Ureter (tissue), 1 donor: ENCODE results near the gene TXLNA. TPM values are rescaled to one million over a fixed set of nuclear protein-coding genes. Genes with fewer than 3 reads are reported as not detected.

ENCODE experiments used
- DNase-seq: peaks from one replicate; pipeline ENCODE4 v3.0.0-alpha.2; 2020; ENCODE audit warnings: low spot score
- total RNA-seq: library from RNA; stranded (reverse); gene quantifications from one replicate; pipeline ENCODE4 v1.2.4, GENCODE V29; 2023
- donor health status: DM: yes; HTN: yes; CAD: no.

Gene TXLNA
- total RNA-seq, 1 donor from 2014 or later, result 59.6 TPM

DNA sequence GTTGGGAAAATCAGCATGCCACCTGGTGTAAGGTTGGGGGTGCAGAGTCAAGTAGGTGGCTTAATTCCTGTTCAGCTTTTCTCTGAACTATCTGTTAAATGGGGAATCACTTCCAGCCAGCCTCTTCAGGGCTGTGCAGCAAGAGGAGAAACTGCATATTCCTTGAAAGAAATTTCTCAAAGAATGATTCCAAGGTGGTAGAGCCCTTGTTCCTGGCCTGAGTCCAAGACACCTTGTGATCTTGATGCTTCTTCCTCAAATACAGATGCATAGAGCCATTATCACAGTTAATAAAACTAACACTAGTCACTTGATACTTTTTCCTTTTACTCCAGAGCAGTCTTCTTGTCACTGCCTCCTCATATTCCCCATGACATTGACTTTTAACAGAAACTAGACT lies 5.2 kb downstream of the TXLNA start:
- DNase-seq, result no peak

GRCh38 chr1:32186077-32186476 lies 6.6 kb downstream of the TXLNA start:
- no peak for DNase-seq

DNA sequence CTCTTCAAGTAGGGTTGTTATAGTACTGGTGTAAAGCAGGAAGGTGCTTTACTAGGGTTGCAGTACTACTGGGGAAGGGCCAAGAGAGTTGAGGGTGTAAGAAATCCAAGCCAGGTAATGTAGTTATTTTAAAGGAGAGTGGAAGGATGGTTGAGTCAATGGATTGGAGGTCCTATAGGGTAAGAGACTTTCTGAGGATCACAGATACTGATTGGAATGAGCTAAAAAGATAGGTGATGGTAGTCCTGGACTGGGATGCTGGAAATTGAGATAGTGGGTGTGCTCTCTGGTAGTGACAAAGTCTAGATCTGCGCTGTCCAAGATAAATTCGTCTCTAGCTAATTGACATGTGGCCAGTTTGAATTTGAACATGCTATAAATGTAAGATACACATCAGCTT lies 7.0 kb downstream of the TXLNA start:
- no peak for DNase-seq

DNA sequence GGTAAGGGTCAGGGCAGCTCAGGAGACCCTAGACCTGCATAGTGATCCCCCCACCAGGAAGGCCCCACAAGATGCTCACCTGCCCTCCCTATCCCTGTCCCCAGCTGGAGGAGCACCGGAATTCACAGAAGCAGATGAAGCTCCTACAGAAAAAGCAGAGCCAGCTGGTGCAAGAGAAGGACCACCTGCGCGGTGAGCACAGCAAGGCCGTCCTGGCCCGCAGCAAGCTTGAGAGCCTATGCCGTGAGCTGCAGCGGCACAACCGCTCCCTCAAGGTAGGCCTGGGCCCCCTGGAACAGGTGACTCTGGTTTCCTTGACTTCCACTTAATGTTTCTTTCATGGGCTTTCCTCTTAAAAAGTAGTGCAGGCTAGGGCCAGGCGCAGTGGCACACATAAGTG lies 8.4 kb downstream of the TXLNA start:
- no peak for DNase-seq

DNA sequence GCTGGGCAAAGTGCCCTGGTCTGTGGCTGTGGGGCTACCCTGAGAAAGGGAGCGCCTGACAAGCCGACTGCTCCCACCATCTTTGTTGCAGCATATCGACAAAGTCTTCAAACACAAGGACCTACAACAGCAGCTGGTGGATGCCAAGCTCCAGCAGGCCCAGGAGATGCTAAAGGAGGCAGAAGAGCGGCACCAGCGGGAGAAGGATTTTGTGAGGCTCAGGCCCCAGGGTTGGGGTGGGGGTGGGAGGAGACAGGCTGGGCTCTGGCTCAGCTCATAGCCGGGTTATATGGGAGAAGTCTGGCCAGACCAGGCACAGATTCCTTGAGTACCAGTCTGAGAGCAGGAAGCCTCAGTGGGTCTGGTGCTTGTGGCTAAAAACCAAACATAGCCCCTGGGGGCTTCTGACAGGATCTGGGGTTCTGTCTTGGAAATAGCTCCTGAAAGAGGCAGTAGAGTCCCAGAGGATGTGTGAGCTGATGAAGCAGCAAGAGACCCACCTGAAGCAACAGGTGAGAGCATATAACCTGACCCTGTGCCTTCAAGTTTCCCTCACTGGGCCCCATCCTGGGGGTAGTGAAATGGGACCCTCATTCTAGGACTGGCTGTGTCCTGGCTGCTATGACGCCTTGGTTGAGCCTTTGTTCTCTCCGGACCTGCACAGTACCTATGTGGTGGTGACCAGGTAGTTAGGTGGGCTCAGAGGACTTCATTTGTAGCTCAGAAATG lies 12.9 kb downstream of the TXLNA start:
- no peak for DNase-seq

- DNase-seq, result no peak
Measured at GRCh38 chr1:32194984-32195383, 15.5 kb downstream of the TXLNA start.

- DNase-seq, result no peak
Measured at GRCh38 chr1:32195531-32195930, 16.1 kb downstream of the TXLNA start.

GRCh38 chr1:32195972-32196823 lies 16.7 kb downstream of the TXLNA start:
- DNase-seq, result no peak

DNA sequence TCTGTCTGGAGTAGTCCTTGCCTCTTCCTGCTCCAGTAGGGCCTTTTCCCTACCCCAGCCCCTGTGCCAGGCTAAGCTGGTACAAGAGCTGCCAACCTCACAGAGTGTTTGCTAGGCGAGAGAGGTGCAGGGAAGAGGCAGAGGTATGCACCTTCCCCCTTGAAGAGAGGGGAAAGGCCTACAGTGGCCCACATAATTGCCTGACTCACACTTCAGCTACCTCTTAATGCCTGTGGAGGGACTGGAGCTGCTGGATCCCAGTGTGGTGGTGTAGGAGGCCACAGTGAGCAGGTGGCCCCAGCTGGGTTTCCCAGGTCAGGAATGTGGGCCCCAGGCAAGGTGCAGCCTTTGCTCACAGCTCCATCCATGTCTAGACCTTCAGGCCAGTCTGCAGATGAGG lies 17.6 kb downstream of the TXLNA start:
- DNase-seq, result no peak

DNA sequence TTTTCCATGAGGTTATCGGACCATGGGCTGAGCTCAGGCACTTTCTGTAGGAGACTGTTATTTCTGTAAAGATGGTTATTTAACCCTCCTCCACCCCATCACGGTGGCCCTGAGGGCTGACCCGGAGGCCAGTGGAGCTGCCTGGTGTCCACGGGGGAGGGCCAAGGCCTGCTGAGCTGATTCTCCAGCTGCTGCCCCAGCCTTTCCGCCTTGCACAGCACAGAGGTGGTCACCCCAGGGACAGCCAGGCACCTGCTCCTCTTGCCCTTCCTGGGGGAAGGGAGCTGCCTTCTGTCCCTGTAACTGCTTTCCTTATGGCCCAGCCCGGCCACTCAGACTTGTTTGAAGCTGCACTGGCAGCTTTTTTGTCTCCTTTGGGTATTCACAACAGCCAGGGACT lies 18.4 kb downstream of the TXLNA start:
- DNase-seq, result no peak

DNA sequence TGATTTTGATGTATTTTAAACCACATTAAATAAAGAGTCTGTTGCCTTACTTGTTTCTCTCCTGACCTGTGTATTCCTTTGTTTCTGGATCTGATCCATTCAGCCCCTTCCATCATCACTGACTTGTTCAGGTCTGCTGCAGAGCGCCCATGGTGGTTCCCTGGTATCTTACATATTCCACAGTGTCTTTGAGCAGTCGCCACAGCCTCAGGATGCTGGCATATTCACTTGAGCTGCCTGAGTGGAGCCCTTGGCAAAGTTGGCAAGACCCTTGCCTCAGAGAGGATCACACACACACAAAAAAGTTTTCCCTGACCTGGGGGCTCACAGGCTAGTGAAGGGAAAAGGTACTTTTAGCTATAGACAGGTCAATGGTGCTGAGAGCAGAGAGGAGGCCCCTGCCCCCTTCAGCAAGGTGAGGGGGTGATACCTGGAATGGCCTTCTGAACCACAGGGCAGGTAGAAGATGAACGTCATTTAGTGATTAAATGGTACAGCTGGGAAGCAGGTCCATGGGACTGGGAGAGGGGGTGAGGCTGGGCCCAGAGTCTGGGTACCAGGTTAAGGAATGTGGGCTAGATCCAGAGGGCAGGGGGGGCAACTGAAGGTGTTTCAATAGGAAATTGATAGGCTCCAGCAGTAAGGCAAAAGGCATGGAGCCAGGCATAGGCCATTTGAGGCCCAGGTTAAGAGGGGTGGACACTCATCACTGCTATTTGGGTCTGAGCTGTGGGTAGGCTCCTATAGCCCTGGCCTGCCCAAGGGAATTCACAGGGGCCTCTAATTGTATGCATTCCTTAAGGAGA lies 19.0 kb downstream of the TXLNA start:
- no peak for DNase-seq

GRCh38 chr1:32199043-32199716 lies 19.7 kb downstream of the TXLNA start:
- DNase-seq, result no peak

DNA sequence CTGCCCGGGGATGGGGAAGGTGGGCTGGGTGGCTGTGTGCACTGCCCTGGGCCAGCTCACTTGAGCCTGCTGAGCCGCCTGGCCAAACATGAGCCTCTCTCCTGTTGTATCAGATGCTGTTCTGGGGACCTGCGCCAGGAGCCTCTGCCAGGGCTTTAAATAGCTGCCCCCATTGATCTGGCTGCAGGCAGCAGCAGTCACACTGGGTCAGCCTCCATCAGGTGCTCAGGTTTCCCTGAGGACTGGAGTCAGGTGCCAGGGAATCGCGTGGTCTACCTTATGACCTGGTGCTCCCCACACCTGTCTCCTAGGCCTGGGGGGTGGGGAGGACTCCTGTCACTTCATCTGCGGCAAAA lies 20.2 kb downstream of the TXLNA start:
- no peak for DNase-seq

DNA sequence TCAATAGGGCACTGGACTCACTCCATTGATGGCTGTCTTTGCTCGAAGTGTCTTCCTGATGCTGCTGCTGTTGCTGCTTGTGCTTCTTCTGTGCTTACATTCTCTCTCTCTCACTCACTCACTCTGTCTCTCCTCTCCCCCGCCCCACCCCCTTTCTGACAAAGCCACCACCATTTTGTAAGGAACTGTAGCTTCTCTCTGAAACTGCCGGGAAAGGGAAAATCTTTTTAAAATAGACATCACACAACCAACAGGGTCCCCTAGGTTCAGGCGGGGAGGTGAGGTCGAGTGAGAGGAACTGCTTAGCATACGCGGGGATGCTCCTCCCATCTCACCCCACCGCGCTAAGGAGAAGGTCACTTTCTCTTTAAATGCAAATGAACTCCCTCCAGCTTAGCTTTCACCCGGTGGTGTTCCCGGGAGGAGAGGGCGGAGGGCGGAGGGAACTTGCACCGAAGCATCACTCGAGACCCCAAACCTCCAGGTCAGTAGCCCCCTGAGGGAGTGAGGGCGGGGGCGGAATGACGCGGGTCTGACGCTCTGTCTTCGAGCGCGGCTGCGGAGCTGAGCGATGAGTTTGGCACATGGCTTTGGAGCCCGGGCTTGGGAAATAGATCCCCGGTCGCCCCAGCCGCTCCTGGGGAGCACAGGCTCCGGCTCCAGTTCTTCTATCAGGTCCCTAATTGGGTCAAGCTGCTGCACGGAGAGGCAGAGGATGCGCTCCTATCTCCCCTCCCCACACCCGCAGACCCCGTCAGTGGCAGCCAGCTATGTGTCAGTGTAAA lies 20.9 kb downstream of the TXLNA start, which contains the start of gene CCDC28B:
Gene CCDC28B, plus strand, starts transcription at position 370 of the 785 bp plus-strand sequence. CDS start 1,341 bp downstream, outside the sequence.
- peak; percentile 65 for DNase-seq

GRCh38 chr1:32201011-32201855 lies 21.8 kb downstream of the TXLNA start:
- DNase-seq, result peak; percentile 77

GRCh38 chr1:32204943-32205361 lies 25.5 kb downstream of the TXLNA start:
- no peak for DNase-seq

- DNase-seq, result peak; percentile 86
Measured at GRCh38 chr1:32205401-32206370, 26.2 kb downstream of the TXLNA start, which contains the start of gene IQCC. Gene IQCC (plus strand): TSS chr1:32205671. CDS start chr1:32205682, 11 bp downstream.

- DNase-seq, result no peak
Measured at GRCh38 chr1:32208469-32208868, 29.0 kb downstream of the TXLNA start.
